NCI-H1417 (cell line): ENCODE measurements around the gene MAGI2.
A peak's percentile ranks its signal among the peaks of the same experiment; 100 is the strongest.
"Not testable (repeated sequence)": the region's sequence is repeated elsewhere in the genome, so short reads cannot be mapped to it uniquely, and the experiment has no call there.

Source experiments
- DNase-seq, 3 experiments: peaks; one replicate each; lab custom pipeline; 2025; lab: John Stamatoyannopoulos, UW

MAGI2 gene

GRCh38 chr7:79159040-79159664, 294.3 kb downstream of the MAGI2 start:
- peak in 1 of 3 experiments; percentile 20 for DNase-seq

- DNase-seq: no peak
Measured at GRCh38 chr7:79157281-79157680, 296.2 kb downstream of the MAGI2 start.

- DNase-seq: no peak
Measured at GRCh38 chr7:79149831-79150230, 303.6 kb downstream of the MAGI2 start.

- no peak for DNase-seq
Measured at GRCh38 chr7:79142706-79143105, 310.8 kb downstream of the MAGI2 start.

- DNase-seq: no peak
Measured at GRCh38 chr7:79141252-79141651, 312.2 kb downstream of the MAGI2 start.

- no peak for DNase-seq
Measured at GRCh38 chr7:79137942-79138341, 315.5 kb downstream of the MAGI2 start.

- no peak for DNase-seq
Measured at GRCh38 chr7:79132844-79133451, 320.5 kb downstream of the MAGI2 start.

GRCh38 chr7:79130715-79131114, 322.8 kb downstream of the MAGI2 start:
- no peak for DNase-seq

- DNase-seq: no peak
Measured at GRCh38 chr7:79124331-79124730, 329.1 kb downstream of the MAGI2 start.

GRCh38 chr7:79118143-79118542, 335.3 kb downstream of the MAGI2 start:
- DNase-seq: no peak

GRCh38 chr7:79096361-79096805, 357.1 kb downstream of the MAGI2 start:
- DNase-seq: no peak

- no peak for DNase-seq
Measured at GRCh38 chr7:79093421-79093820, 360.0 kb downstream of the MAGI2 start.

GRCh38 chr7:79091661-79092060, 361.8 kb downstream of the MAGI2 start:
- no peak for DNase-seq

- DNase-seq: no peak
Measured at GRCh38 chr7:79091011-79091410, 362.5 kb downstream of the MAGI2 start.

GRCh38 chr7:79090543-79090942, 362.9 kb downstream of the MAGI2 start:
- DNase-seq: peak in 1 of 3 experiments; percentile 30

- DNase-seq: no peak
Measured at GRCh38 chr7:79084423-79084822, 369.0 kb downstream of the MAGI2 start.

- DNase-seq: no peak
Measured at GRCh38 chr7:79079919-79080554, 373.4 kb downstream of the MAGI2 start.

GRCh38 chr7:79078273-79078672, 375.2 kb downstream of the MAGI2 start:
- DNase-seq: no peak

GRCh38 chr7:79071187-79071586, 382.3 kb downstream of the MAGI2 start:
- not testable (repeated sequence) for DNase-seq

- DNase-seq: no peak
Measured at GRCh38 chr7:79064187-79064823, 389.2 kb downstream of the MAGI2 start.

GRCh38 chr7:79063019-79063698, 390.3 kb downstream of the MAGI2 start:
- DNase-seq: no peak

GRCh38 chr7:79060498-79060897, 393.0 kb downstream of the MAGI2 start:
- no peak for DNase-seq
